GM18867 (cell line): ENCODE results near the gene CDC14A.

Source experiments
- ATAC-seq: cut with Tn5 transposase; IDR thresholded peaks from one replicate; pipeline ENCODE4 v1.9.1; 2021; ENCODE audit warnings: mild to moderate bottlenecking, moderate library complexity; ENCODE audit not compliant: unreplicated experiment

CDC14A gene

DNA sequence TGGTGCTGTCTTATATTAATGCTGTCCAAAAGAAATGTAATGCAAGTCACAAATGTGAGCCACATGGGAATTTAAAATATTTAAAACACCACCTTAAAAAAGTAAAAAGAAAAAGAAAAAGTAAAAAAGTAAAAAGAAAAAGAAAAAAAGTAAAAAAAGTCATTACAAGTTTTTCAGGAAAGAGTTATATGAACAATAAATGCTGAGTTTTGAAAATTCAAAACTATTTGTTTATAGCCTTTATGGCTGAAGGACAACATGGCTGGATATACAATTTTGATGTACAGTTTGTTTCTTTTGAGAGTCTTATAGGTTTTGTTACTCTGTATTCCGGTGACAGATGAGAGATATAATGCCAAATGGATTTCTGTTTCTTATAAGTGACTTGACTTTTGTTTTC is 214.8 kb downstream of the CDC14A start:
- no peak for ATAC-seq
